ENCODE data around the gene AGBL4.
A peak's percentile ranks its signal among the peaks of the same experiment; 100 is the strongest.

The AGBL4 gene

GRCh38 chr1:49187056-49187455 is 836.7 kb downstream of the AGBL4 start:
- DNase-seq: peak in 4 of 58 donors; percentile 0 to 45 (median 4)

GRCh38 chr1:49185450-49185980 is 838.2 kb downstream of the AGBL4 start:
- DNase-seq: peak in 15 of 58 donors; percentile 2 to 57 (median 8)

- DNase-seq: no peak
Observed at GRCh38 chr1:49183489-49183888, 840.3 kb downstream of the AGBL4 start.

- DNase-seq: peak in 7 of 58 donors; percentile 5 to 39 (median 13)
Observed at GRCh38 chr1:49181033-49181432, 842.7 kb downstream of the AGBL4 start.

GRCh38 chr1:49171941-49172593 is 851.7 kb downstream of the AGBL4 start:
- peak in 3 of 58 donors; percentile 4 to 21 (median 8) for DNase-seq

GRCh38 chr1:49166031-49166430 is 857.7 kb downstream of the AGBL4 start:
- no peak for DNase-seq

- no peak for DNase-seq
Observed at GRCh38 chr1:49163031-49163430, 860.7 kb downstream of the AGBL4 start.

- no peak for DNase-seq
Observed at GRCh38 chr1:49160677-49161076, 863.1 kb downstream of the AGBL4 start.

GRCh38 chr1:49136738-49137251 is 887.0 kb downstream of the AGBL4 start:
- DNase-seq: no peak

GRCh38 chr1:49125746-49126145 is 898.0 kb downstream of the AGBL4 start:
- no peak for DNase-seq

- no peak for DNase-seq
Observed at GRCh38 chr1:49111931-49112330, 911.8 kb downstream of the AGBL4 start.

- DNase-seq: no peak
Observed at GRCh38 chr1:49106445-49106844, 917.3 kb downstream of the AGBL4 start.

- no peak for DNase-seq
Observed at GRCh38 chr1:49104575-49104974, 919.2 kb downstream of the AGBL4 start.

GRCh38 chr1:49102752-49103151 is 921.0 kb downstream of the AGBL4 start:
- DNase-seq: no peak

GRCh38 chr1:49098866-49099265 is 924.9 kb downstream of the AGBL4 start:
- no peak for DNase-seq

GRCh38 chr1:49086327-49086726 is 937.4 kb downstream of the AGBL4 start:
- no peak for DNase-seq

GRCh38 chr1:49085079-49085478 is 938.7 kb downstream of the AGBL4 start:
- no peak for DNase-seq

GRCh38 chr1:49060766-49061165 is 963.0 kb downstream of the AGBL4 start:
- DNase-seq: no peak

- DNase-seq: no peak
Observed at GRCh38 chr1:49059087-49059486, 964.7 kb downstream of the AGBL4 start.

GRCh38 chr1:49052102-49052501 is 971.7 kb downstream of the AGBL4 start:
- DNase-seq: peak in 1 of 58 donors; percentile 2

GRCh38 chr1:49051647-49052046 is 972.1 kb downstream of the AGBL4 start:
- peak in 2 of 58 donors; percentile 1 to 3 for DNase-seq

GRCh38 chr1:49050041-49050440 is 973.7 kb downstream of the AGBL4 start:
- no peak for DNase-seq

- no peak for DNase-seq
Observed at GRCh38 chr1:49048188-49048587, 975.6 kb downstream of the AGBL4 start.
